IMR-90 (cell line): ENCODE results near the gene ABCA7. TPM values are rescaled to one million over a fixed set of nuclear protein-coding genes. Genes with fewer than 3 reads are reported as not detected.
A peak's percentile ranks its signal among the peaks of the same experiment; 100 is the strongest.

ENCODE experiments used
- ATAC-seq: fragments of 200-7000 bp; cut with Tn5 transposase; 2 replicates; pipeline ENCODE4 v1.9.1; 2020; ENCODE audit warnings: low read depth, mild to moderate bottlenecking, moderate library complexity
- BruUV-seq: library from RNA; stranded (reverse); fragments of 400-500 nt; replicated peaks from 2 replicates; lab custom pipeline; 2021; lab: Mats Ljungman, UMichigan
- CTCF ChIA-PET: fragments of 300-600 bp; formaldehyde crosslinking; extraction: SDS; loops from one replicate; lab custom pipeline; 2021; ENCODE audit warnings: antibody characterized with exemption; lab: Yijun Ruan, JAX
- POLR2A ChIA-PET: fragments of 300-600 bp; sonication (Branson Sonifier 250); formaldehyde crosslinking; loops from one replicate; lab custom pipeline; 2022; ENCODE audit warnings: antibody characterized with exemption; ENCODE audit not compliant: unreplicated experiment; lab: Charles Lee
- DNase-seq: peaks from one replicate; pipeline ENCODE4 v3.0.0; 2013
- H2AFZ ChIP-seq: replicated peaks from 2 replicates; pipeline ENCODE3; 2013; ENCODE audit warnings: low read length, mild to moderate bottlenecking; ENCODE audit not compliant: poor library complexity
- H2AK5ac ChIP-seq: 2 replicates; pipeline ENCODE4 v1.6.1; 2013; ENCODE audit warnings: low read depth, low read length, inconsistent platforms
- H2AK9ac ChIP-seq: replicated peaks from 2 replicates; pipeline ENCODE3; 2013; ENCODE audit warnings: mild to moderate bottlenecking, low read depth, low read length, moderate library complexity; ENCODE audit not compliant: poor library complexity
- H2BK120ac ChIP-seq: 2 replicates; pipeline ENCODE4 v1.6.1; 2013; ENCODE audit warnings: low read depth, low read length, inconsistent platforms
- H2BK15ac ChIP-seq: 3 replicates; pipeline ENCODE4 v1.6.1; 2013; ENCODE audit warnings: low read depth, low read length, inconsistent platforms
- H2BK20ac ChIP-seq: 2 replicates; pipeline ENCODE4 v1.6.1; 2013; ENCODE audit warnings: low read depth, mild to moderate bottlenecking, inconsistent platforms, low read length, moderate library complexity
- H2BK5ac ChIP-seq: 2 replicates; pipeline ENCODE4 v1.6.1; 2013; ENCODE audit warnings: mild to moderate bottlenecking, low read depth, low read length, inconsistent platforms; ENCODE audit not compliant: poor library complexity, severe bottlenecking
- H3K14ac ChIP-seq: replicated peaks from 2 replicates; pipeline ENCODE4 v1.6.1; 2013; ENCODE audit warnings: low read depth, low read length, inconsistent platforms
- H3K18ac ChIP-seq: 2 replicates; pipeline ENCODE4 v1.6.1; 2013; ENCODE audit warnings: low read depth, low read length, control low read depth
- H3K23ac ChIP-seq: 2 replicates; pipeline ENCODE4 v1.6.1; 2013; ENCODE audit warnings: low read depth, low read length, inconsistent platforms
- H3K27ac ChIP-seq: 2 replicates; pipeline ENCODE4 v1.5.1; 2013; ENCODE audit warnings: mild to moderate bottlenecking, control low read depth, low read length; ENCODE audit not compliant: insufficient read depth
- H3K27me3 ChIP-seq: 2 replicates; pipeline ENCODE4 v1.6.1; 2013; ENCODE audit warnings: low read length; ENCODE audit not compliant: control insufficient read depth, insufficient read depth
- H3K36me3 ChIP-seq: 2 replicates; pipeline ENCODE4 v1.6.1; 2013; ENCODE audit warnings: low read length, mixed read lengths; ENCODE audit not compliant: control insufficient read depth, insufficient read depth
- H3K4ac ChIP-seq: 2 replicates; pipeline ENCODE4 v1.6.1; 2013; ENCODE audit warnings: low read depth, low read length, inconsistent platforms
- H3K4me1 ChIP-seq: 2 replicates; pipeline ENCODE4 v1.6.1; 2013; ENCODE audit warnings: low read length, mixed read lengths; ENCODE audit not compliant: control insufficient read depth, insufficient read depth
- H3K4me2 ChIP-seq: 2 replicates; pipeline ENCODE4 v1.6.1; 2013; ENCODE audit warnings: low read depth, mild to moderate bottlenecking, control low read depth, low read length, moderate library complexity
- H3K4me3 ChIP-seq: 2 replicates; pipeline ENCODE4 v1.5.1; 2013; ENCODE audit warnings: low read depth, mild to moderate bottlenecking, control low read depth, low read length, moderate library complexity; ENCODE audit not compliant: insufficient read depth
- H3K56ac ChIP-seq: 2 replicates; pipeline ENCODE4 v1.6.1; 2013; ENCODE audit warnings: low read length, inconsistent platforms; ENCODE audit not compliant: insufficient read depth; ENCODE audit errors: extremely low read depth
- H3K79me1 ChIP-seq, 2 experiments: 2 replicates each; pipeline ENCODE4 v1.6.1; 2013; ENCODE audit warnings: low read length in 2 of 2, inconsistent platforms in 1 of 2, low read depth in 1 of 2
- H3K9ac ChIP-seq: 2 replicates; pipeline ENCODE4 v1.6.1; 2013; ENCODE audit warnings: low read depth, low read length, control low read depth
- H3K9me1 ChIP-seq: 2 replicates; pipeline ENCODE4 v1.6.1; 2013; ENCODE audit warnings: low read length, inconsistent platforms; ENCODE audit not compliant: insufficient read depth
- H3K9me3 ChIP-seq: 2 replicates; pipeline ENCODE4 v1.6.1; 2013; ENCODE audit warnings: low read length; ENCODE audit not compliant: control insufficient read depth, insufficient read depth
- H4K20me1 ChIP-seq: 2 replicates; pipeline ENCODE4 v1.6.1; 2013; ENCODE audit warnings: low read length, inconsistent platforms; ENCODE audit not compliant: insufficient read depth
- H4K5ac ChIP-seq: 2 replicates; pipeline ENCODE4 v1.6.1; 2013; ENCODE audit warnings: mild to moderate bottlenecking, low read depth, low read length, control low read depth
- H4K8ac ChIP-seq, 2 experiments: 2 replicates each; pipeline ENCODE4 v1.6.1; 2013; ENCODE audit warnings: low read depth in 2 of 2, low read length in 2 of 2, control low read depth in 1 of 2, inconsistent platforms in 1 of 2
- H4K91ac ChIP-seq: 2 replicates; pipeline ENCODE4 v1.6.1; 2013; ENCODE audit warnings: low read depth, low read length, inconsistent platforms; ENCODE audit not compliant: insufficient read depth
- BHLHE40 ChIP-seq: fragments of 150-350 bp; IDR thresholded peaks from 2 replicates; pipeline ENCODE4 v1.6.1; 2016; ENCODE audit warnings: mild to moderate bottlenecking, low read depth, low read length
- FOS ChIP-seq: fragments of 150-350 bp; IDR thresholded peaks from 2 replicates; pipeline ENCODE4 v1.6.1; 2016; ENCODE audit warnings: low read depth, low read length
- MAZ ChIP-seq: IDR thresholded peaks from 2 replicates; pipeline ENCODE4 v1.6.1; 2012; ENCODE audit warnings: low read depth, mild to moderate bottlenecking, low read length, improper control_type of control experiment, moderate library complexity, borderline replicate concordance
- MXI1 ChIP-seq: IDR thresholded peaks from 2 replicates; pipeline ENCODE4 v1.6.1; 2012; ENCODE audit warnings: low read depth, mild to moderate bottlenecking, low read length, moderate library complexity, borderline replicate concordance
- NFE2L2 ChIP-seq: fragments of 150-350 bp; IDR thresholded peaks from 2 replicates; pipeline ENCODE4 v1.6.1; 2016; ENCODE audit warnings: low read depth, mild to moderate bottlenecking, low read length
- POLR2A ChIP-seq: IDR thresholded peaks from 2 replicates; pipeline ENCODE4 v1.6.1; 2012; ENCODE audit warnings: mild to moderate bottlenecking, low read depth, low read length
- RAD21 ChIP-seq: IDR thresholded peaks from 2 replicates; pipeline ENCODE4 v1.6.1; 2012; ENCODE audit warnings: low read length, improper control_type of control experiment
- RCOR1 ChIP-seq: IDR thresholded peaks from 2 replicates; pipeline ENCODE4 v1.6.1; 2012; ENCODE audit warnings: mild to moderate bottlenecking, low read length, improper control_type of control experiment; ENCODE audit not compliant: insufficient replicate concordance
- RFX5 ChIP-seq: IDR thresholded peaks from 2 replicates; pipeline ENCODE4 v1.8.0; 2012; ENCODE audit warnings: low read depth, mild to moderate bottlenecking, low read length, moderate library complexity
- USF2 ChIP-seq: fragments of 150-350 bp; IDR thresholded peaks from 2 replicates; pipeline ENCODE4 v1.6.1; 2017; ENCODE audit warnings: mild to moderate bottlenecking, antibody characterized with exemption, low read length, low read depth
- WGBS, 2 experiments: methylation state at CpG; one replicate each; pipeline versions ENCODE4 v1.1.5 to v1.1.7; 2013; ENCODE audit warnings: missing lambda C conversion rate in 2 of 2; ENCODE audit not compliant: insufficient read length in 1 of 2; ENCODE audit errors: extremely low coverage in 2 of 2; 5-methylcytosine and 5-hydroxymethylcytosine counted together
- dilution Hi-C: fragments of 300-500 bp; cut with HindIII; formaldehyde crosslinking; loops from one replicate; pipeline ENCODE4 v1.14.3; 2018; ENCODE audit warnings: low sequenced_read_pairs; ENCODE audit not compliant: unreplicated experiment
- in situ Hi-C: fragments of 300-500 bp; cut with MboI; formaldehyde crosslinking; loops from 3 replicates; pipeline ENCODE4 v1.14.3; 2019; ENCODE audit warnings: low sequenced_read_pairs, inconsistent platforms, mixed read lengths
- intact Hi-C: fragments of 100-400 bp; cut with micrococcal nuclease; formaldehyde crosslinking; loops from 2 replicates; pipeline ENCODE4 v1.10.0; 2022
- polyA plus RNA-seq, 3 experiments: library from polyadenylated mRNA; depleted of rRNA; stranded (reverse); fragments of >200 nt; gene quantifications; 2 replicates each; pipeline ENCODE4 v1.2.3, GENCODE V29; 2012; ENCODE audit warnings: low replicate concordance in 1 of 3
- total RNA-seq: library from RNA; depleted of rRNA; stranded (reverse); fragments of >200 nt; gene quantifications from 2 replicates; pipeline ENCODE4 v1.2.3, GENCODE V29; 2012
- TF ChIP-seq, protein P1 (sequence below): fragments of 150-350 bp; IDR thresholded peaks from 2 replicates; pipeline ENCODE4 v1.6.1; 2016; ENCODE audit warnings: low read depth, mild to moderate bottlenecking, low read length, moderate library complexity, borderline replicate concordance

ABCA7 gene
- total and polyA plus RNA-seq, 2 of the 4 experiments (the other 2 are of a cell fraction), result 0.36 to 3.3 TPM

DNA sequence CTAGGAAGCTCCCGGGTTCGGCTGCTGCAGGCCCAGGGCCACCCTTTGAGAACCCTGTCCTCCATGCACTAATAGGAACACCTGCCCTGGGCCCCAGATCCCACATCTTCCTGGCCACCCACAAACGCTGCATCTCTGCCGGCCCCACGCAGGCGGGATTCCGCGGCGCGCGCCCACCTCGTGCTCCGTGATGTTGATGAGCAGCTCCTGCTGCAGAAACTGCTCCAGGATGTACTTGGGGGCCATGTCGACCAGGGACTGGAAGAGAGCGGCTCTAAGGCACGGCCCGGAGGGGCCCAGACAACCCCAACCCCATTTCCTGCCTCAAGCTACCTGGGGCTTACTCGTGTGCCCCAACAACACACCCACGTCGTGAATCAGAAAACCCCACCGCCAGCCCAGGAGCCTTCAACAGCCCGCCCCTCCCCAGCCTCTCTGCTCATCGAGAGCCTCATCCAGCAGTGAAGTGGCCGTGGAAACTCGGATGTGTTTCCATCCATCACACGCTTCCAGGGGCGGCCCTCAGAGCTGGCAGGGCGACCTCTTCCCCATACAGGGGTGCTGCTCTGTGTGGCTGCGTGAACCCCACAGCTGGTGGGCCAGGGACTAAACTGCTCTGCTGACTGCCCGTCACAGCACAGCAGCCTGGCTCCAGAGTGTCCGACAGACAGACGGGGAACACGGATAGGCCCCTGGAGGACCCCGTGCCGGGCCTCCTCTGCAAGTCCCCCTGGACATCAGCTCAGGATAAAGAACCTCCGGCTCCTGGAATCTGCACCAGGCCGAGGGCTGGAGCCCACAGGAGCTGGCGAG, 51.0 kb downstream of the ABCA7 start:
- H3K4me3 ChIP-seq, result no peak overlapping the region
- WGBS, 2 experiments, result 95% methylated on average over 23 of the region's 38 CpGs; no CpG with 5 or more reads in 1 of the 2 experiments
- no peak overlapping the region for H4K5ac ChIP-seq
- no peak overlapping the region for H2BK5ac ChIP-seq
- no peaks in the 10 kb centered on the region for H3K9me3 ChIP-seq
- in situ Hi-C loops, result no loop called here
- ATAC-seq, result no peak
- no peak overlapping the region for H4K8ac ChIP-seq
- H4K91ac ChIP-seq, result no peak overlapping the region
- no TSS peak for BruUV-seq
- CTCF ChIA-PET, result no interaction called here
- no peak overlapping the region for H2BK120ac ChIP-seq
- no peak for DNase-seq
- peaks cover 5% of the 10 kb centered on the region; the same call in 1 of the 2 replicates for H3K9me1 ChIP-seq
- H2BK15ac ChIP-seq, result no peak overlapping the region
- H3K27me3 ChIP-seq, result no peaks in the 10 kb centered on the region
- POLR2A ChIA-PET, result interaction anchor here (0.7 kb wide), 1 partner anchor 176 kb away, joined by 3 read pairs; no protein-coding TSS in a partner anchor
- peak overlapping the region; percentile 24 for H2AK9ac ChIP-seq
- H2BK20ac ChIP-seq, result no peak overlapping the region
- H3K9ac ChIP-seq, result no peak overlapping the region
- intact Hi-C loops, result no loop called here
- TF ChIP-seq FOS (no peak), RAD21 (no peak), RCOR1 (no peak), USF2 (no peak), MXI1 (no peak), POLR2A (no peak), MAZ (no peak), BHLHE40 (no peak), NFE2L2 (no peak), RFX5 (no peak)
- TF ChIP-seq, protein P1, sequence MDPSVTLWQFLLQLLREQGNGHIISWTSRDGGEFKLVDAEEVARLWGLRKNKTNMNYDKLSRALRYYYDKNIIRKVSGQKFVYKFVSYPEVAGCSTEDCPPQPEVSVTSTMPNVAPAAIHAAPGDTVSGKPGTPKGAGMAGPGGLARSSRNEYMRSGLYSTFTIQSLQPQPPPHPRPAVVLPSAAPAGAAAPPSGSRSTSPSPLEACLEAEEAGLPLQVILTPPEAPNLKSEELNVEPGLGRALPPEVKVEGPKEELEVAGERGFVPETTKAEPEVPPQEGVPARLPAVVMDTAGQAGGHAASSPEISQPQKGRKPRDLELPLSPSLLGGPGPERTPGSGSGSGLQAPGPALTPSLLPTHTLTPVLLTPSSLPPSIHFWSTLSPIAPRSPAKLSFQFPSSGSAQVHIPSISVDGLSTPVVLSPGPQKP, result no peak
- dilution Hi-C loops, result no loop called here
- no peak overlapping the region for H2AFZ ChIP-seq
- H3K18ac ChIP-seq, result no peak overlapping the region
- peaks cover 28% of the 10 kb centered on the region for H4K20me1 ChIP-seq
- H3K14ac ChIP-seq, result no peak overlapping the region
- H3K23ac ChIP-seq, result no peak overlapping the region
- no peak overlapping the region for H2AK5ac ChIP-seq
- H3K27ac ChIP-seq, result no peak overlapping the region
- no peak overlapping the region for H3K4me2 ChIP-seq
- no peak overlapping the region for H3K56ac ChIP-seq
- no peak overlapping the region for H3K4ac ChIP-seq
- peaks cover 44% of the 10 kb centered on the region for H3K36me3 ChIP-seq
- peaks cover 5% of the 10 kb centered on the region; the same call in 1 of the 2 replicates for H3K4me1 ChIP-seq
- peaks cover 3 to 28% of the 10 kb centered on the region in 2 experiments; a peak in 2 of 4 replicates for H3K79me1 ChIP-seq
